C4-2B (cell line): ENCODE results near the gene SLC4A4.

Source experiments
- CTCF ChIP-seq: fragments of 450-650 bp; conservative IDR thresholded peaks from 2 replicates; pipeline ENCODE4 v1.5.1; 2017; ENCODE audit warnings: mild to moderate bottlenecking
- ZFX ChIP-seq: fragments of 450-650 bp; IDR thresholded peaks from 2 replicates; pipeline ENCODE4 v1.6.1; 2017

DNA sequence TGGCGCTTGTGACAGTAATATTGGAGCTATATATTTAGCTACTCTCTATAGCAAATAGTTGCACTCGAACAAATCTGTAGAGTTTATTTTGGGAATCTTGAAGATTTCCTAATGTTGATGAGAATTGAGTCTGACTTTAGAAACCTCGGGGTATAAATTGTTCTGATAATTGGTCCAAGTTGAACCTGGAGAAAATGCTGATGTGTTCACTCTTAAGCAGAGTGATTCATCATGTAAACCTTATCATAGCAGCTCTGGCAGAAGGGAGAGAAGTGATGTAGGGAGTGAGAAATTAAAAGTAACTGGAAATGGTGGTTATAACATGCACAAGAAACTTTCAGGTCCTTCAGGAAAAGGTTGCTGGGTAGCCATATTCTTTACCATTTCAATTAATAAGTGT is 16.4 kb upstream of the SLC4A4 start:
- TF ChIP-seq CTCF (no peak), ZFX (no peak)
